Body of pancreas (tissue), 4 donors: Measurements from ENCODE around the gene TRPV3.

Source experiments
- POLR2A ChIP-seq, 3 donors: fragments of 450-650 bp; IDR thresholded peaks; one replicate each; pipeline ENCODE4 v1.6.1; 2016; ENCODE audit warnings: antibody characterized with exemption in 3 of 3, mild to moderate bottlenecking in 2 of 3
- TF ChIP-seq, protein P1 (sequence below), 7 experiments: fragments of 450-650 bp in 4 of 7; fragments of 200-600 bp in 3 of 7; sonication (generic) in 3 of 7; IDR thresholded peaks; one replicate each; pipeline ENCODE4 v1.5.1; 2016 to 2019; ENCODE audit warnings: antibody characterized with exemption in 7 of 7

DNA sequence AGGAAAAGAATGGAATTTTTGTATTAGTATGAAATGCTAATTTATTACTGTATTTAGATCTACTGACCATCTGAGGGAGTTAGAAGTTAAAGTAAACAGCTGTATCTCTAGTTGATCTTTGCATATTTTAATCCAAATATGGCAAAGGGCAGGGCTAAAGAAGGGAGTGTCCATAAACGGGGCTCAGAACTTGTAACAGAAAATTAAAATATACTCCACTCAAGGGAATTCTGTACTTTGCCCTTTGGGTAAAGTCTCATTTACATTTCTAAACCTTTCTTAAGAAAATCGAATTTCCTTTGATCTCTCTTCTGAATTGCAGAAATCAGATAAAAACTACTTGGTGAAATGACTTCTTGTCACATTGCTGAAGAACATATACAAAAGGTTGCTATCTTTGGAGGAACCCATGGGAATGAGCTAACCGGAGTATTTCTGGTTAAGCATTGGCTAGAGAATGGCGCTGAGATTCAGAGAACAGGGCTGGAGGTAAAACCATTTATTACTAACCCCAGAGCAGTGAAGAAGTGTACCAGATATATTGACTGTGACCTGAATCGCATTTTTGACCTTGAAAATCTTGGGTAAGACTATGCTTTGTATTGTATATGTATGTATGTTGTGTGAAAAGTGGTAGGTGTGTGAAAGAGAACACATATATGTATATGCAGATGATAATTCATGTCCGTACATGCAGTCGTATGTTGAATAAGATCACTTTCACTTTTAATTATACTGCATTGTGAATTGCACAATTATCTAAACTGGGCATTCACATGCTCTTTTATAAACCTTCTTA is 81.6 kb downstream of the TRPV3 start, which contains the start of gene ASPA:
- TF ChIP-seq, protein P1, sequence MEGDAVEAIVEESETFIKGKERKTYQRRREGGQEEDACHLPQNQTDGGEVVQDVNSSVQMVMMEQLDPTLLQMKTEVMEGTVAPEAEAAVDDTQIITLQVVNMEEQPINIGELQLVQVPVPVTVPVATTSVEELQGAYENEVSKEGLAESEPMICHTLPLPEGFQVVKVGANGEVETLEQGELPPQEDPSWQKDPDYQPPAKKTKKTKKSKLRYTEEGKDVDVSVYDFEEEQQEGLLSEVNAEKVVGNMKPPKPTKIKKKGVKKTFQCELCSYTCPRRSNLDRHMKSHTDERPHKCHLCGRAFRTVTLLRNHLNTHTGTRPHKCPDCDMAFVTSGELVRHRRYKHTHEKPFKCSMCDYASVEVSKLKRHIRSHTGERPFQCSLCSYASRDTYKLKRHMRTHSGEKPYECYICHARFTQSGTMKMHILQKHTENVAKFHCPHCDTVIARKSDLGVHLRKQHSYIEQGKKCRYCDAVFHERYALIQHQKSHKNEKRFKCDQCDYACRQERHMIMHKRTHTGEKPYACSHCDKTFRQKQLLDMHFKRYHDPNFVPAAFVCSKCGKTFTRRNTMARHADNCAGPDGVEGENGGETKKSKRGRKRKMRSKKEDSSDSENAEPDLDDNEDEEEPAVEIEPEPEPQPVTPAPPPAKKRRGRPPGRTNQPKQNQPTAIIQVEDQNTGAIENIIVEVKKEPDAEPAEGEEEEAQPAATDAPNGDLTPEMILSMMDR (IDR thresholded peaks at IDR 0.05), result no peak
- no peak for TF ChIP-seq POLR2A (IDR thresholded peaks at IDR 0.05)
